H9 (cell line): ENCODE data around the gene PEX16. TPM values are rescaled to one million over a fixed set of nuclear protein-coding genes. Genes with fewer than 3 reads are reported as not detected.

Source experiments
- DNase-seq: peaks from one replicate; pipeline ENCODE4 v3.0.0-alpha.2; 2017
- H2AFZ ChIP-seq: one replicate; pipeline ENCODE4 v1.6.1; 2013; ENCODE audit warnings: mild to moderate bottlenecking, low read length, control low read depth, moderate library complexity
- H2AK5ac ChIP-seq: 2 replicates; pipeline ENCODE4 v1.6.1; 2013; ENCODE audit warnings: low read length, control low read depth, mixed read lengths; ENCODE audit not compliant: insufficient read length
- H2BK120ac ChIP-seq: one replicate; pipeline ENCODE4 v1.6.1; 2013; ENCODE audit warnings: low read depth, mild to moderate bottlenecking, low read length, control low read depth, inconsistent platforms; ENCODE audit not compliant: poor library complexity, severe bottlenecking
- H2BK12ac ChIP-seq: 2 replicates; pipeline ENCODE4 v1.6.1; 2013; ENCODE audit warnings: low read length, control low read depth, mixed read lengths, low read depth; ENCODE audit not compliant: insufficient read length
- H2BK15ac ChIP-seq: 2 replicates; pipeline ENCODE4 v1.6.1; 2013; ENCODE audit warnings: low read depth, low read length, control low read depth
- H2BK20ac ChIP-seq: one replicate; pipeline ENCODE4 v1.6.1; 2013; ENCODE audit warnings: low read depth, mild to moderate bottlenecking, low read length, control low read depth, inconsistent platforms; ENCODE audit not compliant: poor library complexity, severe bottlenecking
- H2BK5ac ChIP-seq: 2 replicates; pipeline ENCODE4 v1.6.1; 2013; ENCODE audit warnings: low read length, control low read depth, mixed read lengths; ENCODE audit not compliant: insufficient read length
- H3K14ac ChIP-seq: 2 replicates; pipeline ENCODE4 v1.6.1; 2013; ENCODE audit warnings: low read length, control low read depth; ENCODE audit not compliant: insufficient read depth
- H3K18ac ChIP-seq: 2 replicates; pipeline ENCODE4 v1.6.1; 2013; ENCODE audit warnings: low read depth, mild to moderate bottlenecking, mixed read lengths, low read length, control low read depth; ENCODE audit not compliant: insufficient read length
- H3K23ac ChIP-seq: 2 replicates; pipeline ENCODE4 v1.6.1; 2013; ENCODE audit warnings: low read length, control low read depth, mixed read lengths, low read depth; ENCODE audit not compliant: insufficient read length
- H3K23me2 ChIP-seq: 2 replicates; pipeline ENCODE4 v1.6.1; 2013; ENCODE audit warnings: low read depth, mild to moderate bottlenecking, mixed read lengths, low read length, control low read depth; ENCODE audit not compliant: insufficient read length, poor library complexity, severe bottlenecking
- H3K27ac ChIP-seq: 2 replicates; pipeline ENCODE4 v1.5.1; 2013; ENCODE audit warnings: low read length, control low read depth, mixed read lengths, low read depth; ENCODE audit not compliant: insufficient read length
- H3K27me3 ChIP-seq: 2 replicates; pipeline ENCODE4 v1.6.1; 2013; ENCODE audit warnings: low read length, control low read depth, inconsistent platforms; ENCODE audit not compliant: insufficient read depth
- H3K4ac ChIP-seq: 2 replicates; pipeline ENCODE4 v1.6.1; 2013; ENCODE audit warnings: low read depth, mild to moderate bottlenecking, control low read depth, inconsistent platforms, low read length, moderate library complexity
- H3K4me1 ChIP-seq: 2 replicates; pipeline ENCODE4 v1.6.1; 2013; ENCODE audit warnings: low read length, control low read depth, inconsistent platforms; ENCODE audit not compliant: insufficient read depth
- H3K4me2 ChIP-seq: 2 replicates; pipeline ENCODE4 v1.6.1; 2013; ENCODE audit warnings: low read length, control low read depth, mixed read lengths; ENCODE audit not compliant: insufficient read length, insufficient read depth
- H3K56ac ChIP-seq: 2 replicates; pipeline ENCODE4 v1.6.1; 2013; ENCODE audit warnings: low read depth, mild to moderate bottlenecking, mixed read lengths, low read length, control low read depth; ENCODE audit not compliant: insufficient read length
- H3K79me1 ChIP-seq: 2 replicates; pipeline ENCODE4 v1.6.1; 2013; ENCODE audit warnings: low read depth, mild to moderate bottlenecking, moderate library complexity, low read length, control low read depth, inconsistent platforms; ENCODE audit not compliant: insufficient read depth, poor library complexity, severe bottlenecking
- H3K79me2 ChIP-seq: 2 replicates; pipeline ENCODE4 v1.6.1; 2013; ENCODE audit warnings: low read length, control low read depth, inconsistent platforms; ENCODE audit not compliant: insufficient read depth
- H3K9ac ChIP-seq: 2 replicates; pipeline ENCODE4 v1.6.1; 2013; ENCODE audit warnings: low read length, control low read depth, mixed read lengths; ENCODE audit not compliant: insufficient read length; ENCODE audit errors: extremely low read depth
- H3K9me3 ChIP-seq: one replicate; pipeline ENCODE4 v1.6.1; 2013; ENCODE audit warnings: low read depth, low read length, inconsistent platforms; ENCODE audit not compliant: control insufficient read depth
- H3T11ph ChIP-seq: one replicate; pipeline ENCODE4 v1.6.1; 2013; ENCODE audit warnings: mild to moderate bottlenecking, low read length, control low read depth, inconsistent platforms
- H4K20me1 ChIP-seq: one replicate; pipeline ENCODE4 v1.6.1; 2013; ENCODE audit not compliant: control insufficient read depth, insufficient read length, insufficient read depth
- H4K5ac ChIP-seq: 2 replicates; pipeline ENCODE4 v1.6.1; 2013; ENCODE audit warnings: low read depth, mild to moderate bottlenecking, mixed read lengths, low read length, control low read depth; ENCODE audit not compliant: insufficient read length
- H4K8ac ChIP-seq: replicated peaks from 2 replicates; pipeline ENCODE4 v1.6.1; 2013; ENCODE audit warnings: low read length, control low read depth, mixed read lengths, low read depth; ENCODE audit not compliant: insufficient read length
- H4K91ac ChIP-seq: 2 replicates; pipeline ENCODE4 v1.6.1; 2013; ENCODE audit warnings: low read depth, mild to moderate bottlenecking, moderate library complexity, mixed read lengths, low read length, control low read depth; ENCODE audit not compliant: insufficient read length
- H3K27ac Mint-ChIP-seq, 3 experiments: 2 replicates in 2 of 3; 3 replicates in 1 of 3; pipeline ENCODE4 v1.8.0; 2020 to 2021; ENCODE audit warnings: mixed read lengths in 3 of 3, mild to moderate bottlenecking in 1 of 3, moderate library complexity in 1 of 3
- H3K27me3 Mint-ChIP-seq: 2 replicates; pipeline ENCODE4 v1.8.0; 2021; ENCODE audit warnings: low read depth, mild to moderate bottlenecking, moderate library complexity, mixed read lengths
- H3K36me3 Mint-ChIP-seq, 3 experiments: 2 replicates in 2 of 3; 3 replicates in 1 of 3; pipeline ENCODE4 v1.8.0; 2020 to 2021; ENCODE audit warnings: low read depth in 3 of 3, mixed read lengths in 3 of 3; ENCODE audit not compliant: insufficient read depth in 1 of 3
- H3K4me1 Mint-ChIP-seq, 2 experiments: 2 replicates each; pipeline ENCODE4 v1.8.0; 2020; ENCODE audit warnings: mixed read lengths in 2 of 2
- H3K4me3 Mint-ChIP-seq, 2 experiments: 2 replicates in 1 of 2; 3 replicates in 1 of 2; pipeline ENCODE4 v1.8.0; 2020 to 2021; ENCODE audit warnings: mild to moderate bottlenecking in 2 of 2, mixed read lengths in 2 of 2, moderate library complexity in 1 of 2
- H3K9me3 Mint-ChIP-seq, 2 experiments: 2 replicates in 1 of 2; 3 replicates in 1 of 2; pipeline ENCODE4 v1.8.0; 2020; ENCODE audit warnings: mild to moderate bottlenecking in 2 of 2, mixed read lengths in 2 of 2, moderate library complexity in 1 of 2
- WGBS: extraction: QIAGEN DNeasy Blood & Tissue Kit; methylation state at CpG from one replicate; pipeline ENCODE4 v1.1.7; 2013; ENCODE audit warnings: missing lambda C conversion rate, low lambda C conversion rate, mixed read lengths; ENCODE audit not compliant: insufficient read length; ENCODE audit errors: extremely low coverage; 5-methylcytosine and 5-hydroxymethylcytosine counted together
- total RNA-seq: library from RNA; stranded (reverse); gene quantifications from 2 replicates; pipeline ENCODE4 v1.2.1, GENCODE V29; 2021
- TF ChIP-seq, protein P1 (sequence below): fragments of 200-600 bp; sonication (generic); conservative IDR thresholded peaks from 3 replicates; pipeline ENCODE4 v1.8.0; 2021; ENCODE audit warnings: antibody characterized with exemption, mild to moderate bottlenecking

The PEX16 gene
- total RNA-seq, 1 experiment from 2014 or later = 30.8 TPM

GRCh38 chr11:45961751-45962240, 44.1 kb upstream of the PEX16 start:
- H3K36me3 Mint-ChIP-seq = peaks cover 13 to 26% (median 16%) of the 10 kb centered on the region in 3 experiments
- WGBS = no CpG with 5 or more reads among the region's 7 CpGs

More at GRCh38 chr11:45961751-45962240, 44.1 kb upstream of the PEX16 start:
- no peak overlapping the region for H3K27ac ChIP-seq
- no peak overlapping the region for H4K8ac ChIP-seq
- H4K5ac ChIP-seq = no peak overlapping the region
- H2BK120ac ChIP-seq = no peak overlapping the region
- no peak overlapping the region for H3K27ac Mint-ChIP-seq
- H3K9me3 Mint-ChIP-seq = peaks cover 2 to 6% of the 10 kb centered on the region in 2 experiments; a peak in 2 of 5 replicates
- H3K79me1 ChIP-seq = no peaks in the 10 kb centered on the region
- no peak overlapping the region for H2AFZ ChIP-seq
- no peaks in the 10 kb centered on the region for H3K79me2 ChIP-seq
- no peak overlapping the region for H2AK5ac ChIP-seq
- H3K23me2 ChIP-seq = no peaks in the 10 kb centered on the region
- DNase-seq = no peak
- no peak overlapping the region for H2BK5ac ChIP-seq
- no peaks in the 10 kb centered on the region for H3K4me1 Mint-ChIP-seq
- H3K4me2 ChIP-seq = no peak overlapping the region
- H2BK20ac ChIP-seq = no peak overlapping the region
- no peaks in the 10 kb centered on the region for H3K4me1 ChIP-seq
- no peak overlapping the region for H3K18ac ChIP-seq
- H4K20me1 ChIP-seq = no peaks in the 10 kb centered on the region
- no peak overlapping the region for H3K56ac ChIP-seq
- TF ChIP-seq, protein P1, sequence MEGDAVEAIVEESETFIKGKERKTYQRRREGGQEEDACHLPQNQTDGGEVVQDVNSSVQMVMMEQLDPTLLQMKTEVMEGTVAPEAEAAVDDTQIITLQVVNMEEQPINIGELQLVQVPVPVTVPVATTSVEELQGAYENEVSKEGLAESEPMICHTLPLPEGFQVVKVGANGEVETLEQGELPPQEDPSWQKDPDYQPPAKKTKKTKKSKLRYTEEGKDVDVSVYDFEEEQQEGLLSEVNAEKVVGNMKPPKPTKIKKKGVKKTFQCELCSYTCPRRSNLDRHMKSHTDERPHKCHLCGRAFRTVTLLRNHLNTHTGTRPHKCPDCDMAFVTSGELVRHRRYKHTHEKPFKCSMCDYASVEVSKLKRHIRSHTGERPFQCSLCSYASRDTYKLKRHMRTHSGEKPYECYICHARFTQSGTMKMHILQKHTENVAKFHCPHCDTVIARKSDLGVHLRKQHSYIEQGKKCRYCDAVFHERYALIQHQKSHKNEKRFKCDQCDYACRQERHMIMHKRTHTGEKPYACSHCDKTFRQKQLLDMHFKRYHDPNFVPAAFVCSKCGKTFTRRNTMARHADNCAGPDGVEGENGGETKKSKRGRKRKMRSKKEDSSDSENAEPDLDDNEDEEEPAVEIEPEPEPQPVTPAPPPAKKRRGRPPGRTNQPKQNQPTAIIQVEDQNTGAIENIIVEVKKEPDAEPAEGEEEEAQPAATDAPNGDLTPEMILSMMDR = no peak
- H2BK15ac ChIP-seq = no peak overlapping the region
- no peak overlapping the region for H4K91ac ChIP-seq
- no peaks in the 10 kb centered on the region for H3K9me3 ChIP-seq
- no peak overlapping the region for H2BK12ac ChIP-seq
- H3K27me3 Mint-ChIP-seq = no peaks in the 10 kb centered on the region
- H3K4me3 Mint-ChIP-seq = no peak overlapping the region
- H3K23ac ChIP-seq = no peak overlapping the region
- no peak overlapping the region for H3K4ac ChIP-seq
- no peak overlapping the region for H3T11ph ChIP-seq
- H3K9ac ChIP-seq = no peak overlapping the region
- H3K27me3 ChIP-seq = no peaks in the 10 kb centered on the region
- no peak overlapping the region for H3K14ac ChIP-seq
